ACC112 (cell line): ENCODE data around the gene USB1.

ENCODE experiments used
- H2AFZ ChIP-seq: fragments of 200-600 bp; sonication (generic); one replicate; pipeline ENCODE4 v1.6.0; 2017; ENCODE audit warnings: antibody characterized with exemption, low read length; ENCODE audit not compliant: unreplicated experiment
- H3K27ac ChIP-seq: fragments of 200-600 bp; sonication (generic); 2 replicates; pipeline ENCODE4 v1.5.1; 2014; ENCODE audit warnings: low read depth, mild to moderate bottlenecking, antibody characterized with exemption, low read length, moderate library complexity
- H3K27me3 ChIP-seq: fragments of 200-600 bp; sonication (generic); 2 replicates; pipeline ENCODE4 v1.6.1; 2014; ENCODE audit warnings: mild to moderate bottlenecking, antibody characterized with exemption, low read length, moderate library complexity, mixed read lengths; ENCODE audit not compliant: insufficient read depth
- H3K36me3 ChIP-seq: fragments of 200-600 bp; sonication (generic); 2 replicates; pipeline ENCODE4 v1.6.1; 2016; ENCODE audit warnings: mild to moderate bottlenecking, antibody characterized with exemption, low read length, moderate library complexity, mixed read lengths; ENCODE audit not compliant: insufficient read depth
- H3K4me1 ChIP-seq: fragments of 200-600 bp; sonication (generic); one replicate; pipeline ENCODE4 v1.6.1; 2016; ENCODE audit warnings: low read length, mixed read lengths; ENCODE audit not compliant: insufficient read depth, unreplicated experiment, control insufficient read depth
- H3K4me3 ChIP-seq: fragments of 200-600 bp; sonication (generic); 2 replicates; pipeline ENCODE4 v1.5.1; 2014; ENCODE audit warnings: mild to moderate bottlenecking, low read depth, low read length
- H3K79me2 ChIP-seq: fragments of 200-600 bp; sonication (generic); one replicate; pipeline ENCODE4 v1.6.0; 2016; ENCODE audit warnings: low read length; ENCODE audit not compliant: control insufficient read depth, unreplicated experiment, insufficient read depth

The USB1 gene

DNA sequence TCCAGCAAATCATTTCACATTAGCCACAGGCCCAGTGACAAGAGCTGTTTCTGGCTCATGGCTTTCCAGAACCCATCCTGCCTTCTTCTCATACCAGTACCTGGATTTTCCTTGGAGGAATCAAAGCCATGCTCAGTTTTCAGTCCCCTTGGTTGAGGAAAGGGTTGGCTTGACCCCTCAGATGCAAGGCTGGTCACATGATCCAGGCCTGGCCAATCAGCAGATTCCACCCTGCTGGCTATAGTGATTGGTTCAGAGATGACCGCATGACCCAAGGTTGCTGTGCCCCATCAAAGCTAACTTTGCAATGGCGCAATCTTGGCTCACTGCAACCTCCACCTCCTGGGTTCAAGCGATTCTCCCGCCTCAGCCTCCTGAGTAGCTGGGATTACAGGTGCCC is 69.4 kb downstream of the USB1 start:
- no peaks in the 10 kb centered on the region for H3K36me3 ChIP-seq
- H2AFZ ChIP-seq: no peak overlapping the region
- no peak overlapping the region for H3K4me3 ChIP-seq
- H3K27me3 ChIP-seq: no peaks in the 10 kb centered on the region
- H3K79me2 ChIP-seq: no peaks in the 10 kb centered on the region
- no peaks in the 10 kb centered on the region for H3K4me1 ChIP-seq
- H3K27ac ChIP-seq: no peak overlapping the region
